Duodenal mucosa (tissue), 2 donors: Measurements from ENCODE around the gene DPEP2.
"Not testable (repeated sequence)": the region's sequence is repeated elsewhere in the genome, so short reads cannot be mapped to it uniquely, and the experiment has no call there.

Experiments
- H3K27ac ChIP-seq: one replicate; pipeline ENCODE4 v1.7.0; 2013; ENCODE audit warnings: low read depth, low read length
- H3K27me3 ChIP-seq, 2 donors: one replicate each; pipeline ENCODE4 v1.7.0; 2013; ENCODE audit warnings: low read length in 2 of 2, control low read depth in 1 of 2; ENCODE audit not compliant: insufficient read depth in 2 of 2, control insufficient read depth in 1 of 2
- H3K36me3 ChIP-seq, 2 donors: one replicate each; pipeline ENCODE4 v1.7.0; 2013; ENCODE audit warnings: low read length in 2 of 2, control low read depth in 1 of 2; ENCODE audit not compliant: insufficient read depth in 2 of 2, control insufficient read depth in 1 of 2
- H3K4me1 ChIP-seq, 2 donors: one replicate each; pipeline ENCODE4 v1.7.0; 2013; ENCODE audit warnings: low read length in 2 of 2, control low read depth in 1 of 2; ENCODE audit not compliant: insufficient read depth in 2 of 2, control insufficient read depth in 1 of 2
- H3K4me3 ChIP-seq, 2 donors: one replicate each; pipeline ENCODE4 v1.7.0; 2013; ENCODE audit warnings: low read length in 2 of 2, low read depth in 1 of 2
- H3K9ac ChIP-seq, 2 donors: one replicate each; pipeline ENCODE4 v1.7.0; 2013; ENCODE audit warnings: low read length in 2 of 2, low read depth in 1 of 2
- H3K9me3 ChIP-seq, 2 donors: one replicate each; pipeline ENCODE4 v1.7.0; 2013; ENCODE audit warnings: low read length in 2 of 2, control low read depth in 1 of 2; ENCODE audit not compliant: control insufficient read depth in 1 of 2

Gene DPEP2

GRCh38 chr16:67977005-67977404, 22.3 kb downstream of the DPEP2 start:
- Histone ChIP-seq H3K27me3 (peaks cover 0 to 8% of the 10 kb centered on the region in 2 donors), H3K27ac (no peak overlapping the region), H3K9me3 (no peaks in the 10 kb centered on the region), H3K9ac (no peak overlapping the region), H3K4me3 (no peak overlapping the region), H3K36me3 (no peaks in the 10 kb centered on the region), H3K4me1 (no peaks in the 10 kb centered on the region)

- Histone ChIP-seq H3K27ac (no peak overlapping the region), H3K9me3 (no peaks in the 10 kb centered on the region), H3K4me3 (no peak overlapping the region), H3K27me3 (peaks cover 0 to 8% of the 10 kb centered on the region in 2 donors), H3K9ac (no peak overlapping the region), H3K4me1 (no peaks in the 10 kb centered on the region), H3K36me3 (no peaks in the 10 kb centered on the region)
Observed at GRCh38 chr16:67976205-67976604, 23.1 kb downstream of the DPEP2 start.

GRCh38 chr16:67975321-67976105, 23.8 kb downstream of the DPEP2 start:
- Histone ChIP-seq H3K27me3 (peaks cover 0 to 8% of the 10 kb centered on the region in 2 donors), H3K9me3 (no peaks in the 10 kb centered on the region), H3K36me3 (no peaks in the 10 kb centered on the region), H3K4me1 (no peaks in the 10 kb centered on the region), H3K9ac (no peak overlapping the region), H3K4me3 (no peak overlapping the region), H3K27ac (no peak overlapping the region)

GRCh38 chr16:67972285-67972684, 27.0 kb downstream of the DPEP2 start:
- H3K36me3 ChIP-seq, H3K27ac ChIP-seq, H3K9me3 ChIP-seq, H3K27me3 ChIP-seq, H3K4me1 ChIP-seq, H3K9ac ChIP-seq, H3K4me3 ChIP-seq: not testable (repeated sequence)

GRCh38 chr16:67971111-67971510, 28.2 kb downstream of the DPEP2 start:
- Histone ChIP-seq H3K36me3 (no peaks in the 10 kb centered on the region), H3K9ac (no peak overlapping the region), H3K27me3 (peaks cover 3% of the 10 kb centered on the region in 2 donors), H3K9me3 (no peaks in the 10 kb centered on the region), H3K4me3 (no peak overlapping the region), H3K4me1 (peaks cover 14 to 19% of the 10 kb centered on the region in 2 donors), H3K27ac (no peak overlapping the region)

GRCh38 chr16:67969254-67970039, 29.8 kb downstream of the DPEP2 start:
- Histone ChIP-seq H3K27me3 (peaks cover 0 to 3% of the 10 kb centered on the region in 2 donors), H3K27ac (peak overlapping the region; percentile 78), H3K9me3 (no peaks in the 10 kb centered on the region), H3K4me1 (peaks cover 18 to 35% of the 10 kb centered on the region in 2 donors), H3K36me3 (no peaks in the 10 kb centered on the region), H3K4me3 (peak overlapping the region; percentile 79 to 82), H3K9ac (peak overlapping the region; percentile 66 to 76)

GRCh38 chr16:67968400-67969253, 30.7 kb downstream of the DPEP2 start, which contains the start of gene SLC12A4:
SLC12A4 (minus strand) TSS chr16:67968637; CDS start chr16:67968553, 84 bp downstream.
- H3K27me3 ChIP-seq = peaks cover 0 to 3% of the 10 kb centered on the region in 2 donors
- peak within 1 kb of the TSS; percentile 92 for H3K27ac ChIP-seq
- no peaks in the 10 kb centered on the region for H3K36me3 ChIP-seq
- H3K9me3 ChIP-seq = no peaks in the 10 kb centered on the region
- peak within 1 kb of the TSS; percentile 79 to 82 for H3K4me3 ChIP-seq
- peaks cover 19 to 43% of the 10 kb centered on the region in 2 donors for H3K4me1 ChIP-seq
- peak within 1 kb of the TSS; percentile 72 to 89 for H3K9ac ChIP-seq

GRCh38 chr16:67967958-67968399, 31.3 kb downstream of the DPEP2 start:
- Histone ChIP-seq H3K27me3 (peaks cover 0 to 3% of the 10 kb centered on the region in 2 donors), H3K9me3 (no peaks in the 10 kb centered on the region), H3K4me3 (peak overlapping the region; percentile 71 to 79), H3K27ac (peak overlapping the region; percentile 92), H3K9ac (peak overlapping the region; percentile 72 to 89), H3K36me3 (no peaks in the 10 kb centered on the region), H3K4me1 (peaks cover 19 to 50% of the 10 kb centered on the region in 2 donors)

- H3K27me3 ChIP-seq = peaks cover 0 to 3% of the 10 kb centered on the region in 2 donors
- peak overlapping the region; percentile 72 to 89 for H3K9ac ChIP-seq
- H3K4me1 ChIP-seq = peaks cover 19 to 50% of the 10 kb centered on the region in 2 donors
- peak overlapping the region; percentile 92 for H3K27ac ChIP-seq
- peaks cover 0 to under 1% of the 10 kb centered on the region in 2 donors for H3K36me3 ChIP-seq
- H3K9me3 ChIP-seq = no peaks in the 10 kb centered on the region
- peak overlapping the region; percentile 71 to 79 for H3K4me3 ChIP-seq
Observed at GRCh38 chr16:67967183-67967957, 31.9 kb downstream of the DPEP2 start.
